ENCODE data around the gene MPP2. TPM values are rescaled to one million over a fixed set of nuclear protein-coding genes. Genes with fewer than 3 reads are reported as not detected.

The MPP2 gene
- total and polyA plus RNA-seq, 7 donors: 0.23 to 33.0 (median 10.9) TPM

GRCh38 chr17:43952351-43952723, 45.0 kb upstream of the MPP2 start:
- DNase-seq: no peak
- peaks cover 25 to 74% (median 55%) of the 10 kb centered on the region in 3 donors for H3K27me3 ChIP-seq
- intact Hi-C loops (cut with DNase I): no loop called here
- H3K27ac ChIP-seq: no peak overlapping the region
- H3K9me3 ChIP-seq: no peaks in the 10 kb centered on the region
- no peaks in the 10 kb centered on the region for H3K36me3 ChIP-seq
- no peak overlapping the region for H3K4me3 ChIP-seq
- WGBS, 2 donors: 10 to 41% methylated on average over 19 of the region's 19 CpGs
- TF ChIP-seq CTCF (IDR thresholded peaks at IDR 0.05) (no peak), EP300 (IDR thresholded peaks at IDR 0.05) (no peak), POLR2A (IDR thresholded peaks at IDR 0.05) (no peak), POLR2AphosphoS5 (IDR thresholded peaks at IDR 0.05) (no peak)
- peaks cover 0 to 13% (median 10%) of the 10 kb centered on the region in 4 donors for H3K4me1 ChIP-seq

- Histone ChIP-seq H3K27me3 (peaks cover 25 to 80% (median 55%) of the 10 kb centered on the region in 3 donors), H3K4me3 (no peak overlapping the region), H3K4me1 (peaks cover 0 to 13% (median 10%) of the 10 kb centered on the region in 4 donors), H3K27ac (no peak overlapping the region), H3K9me3 (no peaks in the 10 kb centered on the region), H3K36me3 (no peaks in the 10 kb centered on the region)
- DNase-seq: no peak
- intact Hi-C loops (cut with DNase I): no loop called here
- TF ChIP-seq POLR2AphosphoS5 (IDR thresholded peaks at IDR 0.05) (no peak), EP300 (IDR thresholded peaks at IDR 0.05) (no peak), POLR2A (IDR thresholded peaks at IDR 0.05) (no peak), CTCF (IDR thresholded peaks at IDR 0.05) (no peak)
- 66 to 75% methylated on average over 4 of the region's 4 CpGs for WGBS, 2 donors
Observed at GRCh38 chr17:43951750-43952149, 44.4 kb upstream of the MPP2 start.

GRCh38 chr17:43950554-43950953, 43.2 kb upstream of the MPP2 start:
- intact Hi-C loops (cut with DNase I): no loop called here
- WGBS, 2 donors: 92 to 95% methylated on average over 2 of the region's 2 CpGs
- Histone ChIP-seq H3K4me3 (no peak overlapping the region), H3K36me3 (no peaks in the 10 kb centered on the region), H3K9me3 (no peaks in the 10 kb centered on the region), H3K4me1 (peaks cover 0 to 13% (median 10%) of the 10 kb centered on the region in 4 donors), H3K27ac (no peak overlapping the region), H3K27me3 (peaks cover 25 to 82% (median 55%) of the 10 kb centered on the region in 3 donors)
- TF ChIP-seq POLR2A (IDR thresholded peaks at IDR 0.05): no peak
- TF ChIP-seq POLR2AphosphoS5 (IDR thresholded peaks at IDR 0.05): no peak
- TF ChIP-seq EP300 (IDR thresholded peaks at IDR 0.05): no peak
- TF ChIP-seq CTCF (IDR thresholded peaks at IDR 0.05): no peak
- no peak for DNase-seq

- no peak overlapping the region for H3K27ac ChIP-seq
- H3K27me3 ChIP-seq: peaks cover 25 to 79% (median 51%) of the 10 kb centered on the region in 3 donors
- intact Hi-C loops (cut with DNase I): loop anchor here (10.0 kb wide), 1 partner anchor 215 kb away; no protein-coding TSS in a partner anchor
- 57 to 66% methylated on average over 4 of the region's 4 CpGs for WGBS, 2 donors
- H3K4me3 ChIP-seq: no peak overlapping the region
- H3K9me3 ChIP-seq: no peaks in the 10 kb centered on the region
- peaks cover 0 to 13% (median 10%) of the 10 kb centered on the region in 4 donors for H3K4me1 ChIP-seq
- no peak for DNase-seq
- no peaks in the 10 kb centered on the region for H3K36me3 ChIP-seq
- TF ChIP-seq POLR2AphosphoS5 (IDR thresholded peaks at IDR 0.05) (no peak), POLR2A (IDR thresholded peaks at IDR 0.05) (no peak), EP300 (IDR thresholded peaks at IDR 0.05) (no peak), CTCF (IDR thresholded peaks at IDR 0.05) (no peak)
Observed at GRCh38 chr17:43949781-43950180, 42.4 kb upstream of the MPP2 start.

GRCh38 chr17:43946781-43947180, 39.4 kb upstream of the MPP2 start:
- no peak for TF ChIP-seq EP300 (IDR thresholded peaks at IDR 0.05)
- TF ChIP-seq POLR2A (IDR thresholded peaks at IDR 0.05): no peak
- TF ChIP-seq POLR2AphosphoS5 (IDR thresholded peaks at IDR 0.05): no peak
- Histone ChIP-seq H3K4me1 (no peaks in the 10 kb centered on the region), H3K4me3 (no peak overlapping the region), H3K9me3 (no peaks in the 10 kb centered on the region), H3K27ac (no peak overlapping the region), H3K36me3 (no peaks in the 10 kb centered on the region), H3K27me3 (peaks cover 7 to 49% (median 21%) of the 10 kb centered on the region in 3 donors)
- WGBS, 2 donors: 44 to 72% methylated on average over 4 of the region's 4 CpGs
- intact Hi-C loops (cut with DNase I): loop anchor here (10.0 kb wide), 1 partner anchor 218 kb away; no protein-coding TSS in a partner anchor
- no peak for DNase-seq

Measured in sigmoid colon (tissue), 7 donors.